IPS-20b (cell line): Measurements from ENCODE around the gene DTX1.
"Not testable (repeated sequence)": the region's sequence is repeated elsewhere in the genome, so short reads cannot be mapped to it uniquely, and the experiment has no call there.

Experiments
- H3K27ac ChIP-seq: one replicate; pipeline ENCODE4 v1.5.1; 2013; ENCODE audit warnings: low read length
- H3K27me3 ChIP-seq: 2 replicates; pipeline ENCODE4 v1.6.1; 2013; ENCODE audit warnings: mild to moderate bottlenecking, low read length, inconsistent platforms; ENCODE audit not compliant: insufficient read depth
- H3K36me3 ChIP-seq: 2 replicates; pipeline ENCODE4 v1.6.1; 2013; ENCODE audit warnings: low read depth, mild to moderate bottlenecking, inconsistent platforms, low read length, moderate library complexity; ENCODE audit not compliant: insufficient read depth
- H3K4me1 ChIP-seq: 2 replicates; pipeline ENCODE4 v1.6.1; 2013; ENCODE audit warnings: mild to moderate bottlenecking, control low read depth, inconsistent platforms, low read length, moderate library complexity; ENCODE audit not compliant: insufficient read depth
- H3K4me3 ChIP-seq: 2 replicates; pipeline ENCODE4 v1.5.1; 2013; ENCODE audit warnings: mild to moderate bottlenecking, low read length, inconsistent platforms
- H3K9ac ChIP-seq: 2 replicates; pipeline ENCODE4 v1.6.1; 2013; ENCODE audit warnings: low read depth, mild to moderate bottlenecking, inconsistent platforms, low read length, moderate library complexity
- H3K9me3 ChIP-seq: 2 replicates; pipeline ENCODE4 v1.6.1; 2013; ENCODE audit warnings: mild to moderate bottlenecking, low read depth, low read length, inconsistent platforms; ENCODE audit not compliant: insufficient read depth

Gene DTX1

GRCh38 chr12:113138826-113139225 lies 82.3 kb downstream of the DTX1 start:
- H3K27ac ChIP-seq: no peak overlapping the region
- H3K4me1 ChIP-seq: no peaks in the 10 kb centered on the region
- no peak overlapping the region for H3K4me3 ChIP-seq

GRCh38 chr12:113140706-113141105 lies 84.2 kb downstream of the DTX1 start:
- Histone ChIP-seq H3K36me3 (no peaks in the 10 kb centered on the region), H3K9ac (no peak overlapping the region), H3K27ac (no peak overlapping the region), H3K4me3 (no peak overlapping the region), H3K9me3 (no peaks in the 10 kb centered on the region), H3K4me1 (peaks cover 2% of the 10 kb centered on the region; the same call in 1 of the 2 replicates), H3K27me3 (peaks cover 11% of the 10 kb centered on the region)

More at GRCh38 chr12:113138826-113139225, 82.3 kb downstream of the DTX1 start:
- H3K27me3 ChIP-seq: peaks cover 28% of the 10 kb centered on the region
- H3K36me3 ChIP-seq: no peaks in the 10 kb centered on the region
- no peak overlapping the region for H3K9ac ChIP-seq
- H3K9me3 ChIP-seq: no peaks in the 10 kb centered on the region

- H3K27ac ChIP-seq, H3K4me3 ChIP-seq, H3K9me3 ChIP-seq, H3K36me3 ChIP-seq, H3K4me1 ChIP-seq, H3K27me3 ChIP-seq, H3K9ac ChIP-seq: not testable (repeated sequence)
These were observed 85.2 kb downstream of the DTX1 start for GRCh38 chr12:113141716-113142115.

GRCh38 chr12:113142173-113142885 lies 85.8 kb downstream of the DTX1 start:
- no peak overlapping the region for H3K27ac ChIP-seq
- H3K9ac ChIP-seq: no peak overlapping the region

GRCh38 chr12:113142886-113143332 lies 86.4 kb downstream of the DTX1 start:
- Histone ChIP-seq H3K4me3 (no peak overlapping the region), H3K27ac (no peak overlapping the region), H3K27me3 (no peaks in the 10 kb centered on the region), H3K9ac (no peak overlapping the region), H3K36me3 (no peaks in the 10 kb centered on the region), H3K4me1 (peaks cover 2% of the 10 kb centered on the region; the same call in 1 of the 2 replicates), H3K9me3 (no peaks in the 10 kb centered on the region)

More at GRCh38 chr12:113142173-113142885, 85.8 kb downstream of the DTX1 start:
- H3K4me3 ChIP-seq: no peak overlapping the region
- H3K36me3 ChIP-seq: no peaks in the 10 kb centered on the region
- no peaks in the 10 kb centered on the region for H3K27me3 ChIP-seq
- no peaks in the 10 kb centered on the region for H3K9me3 ChIP-seq
- H3K4me1 ChIP-seq: peaks cover 2% of the 10 kb centered on the region; the same call in 1 of the 2 replicates

- Histone ChIP-seq H3K9me3 (no peaks in the 10 kb centered on the region), H3K27ac (no peak overlapping the region), H3K27me3 (no peaks in the 10 kb centered on the region), H3K9ac (no peak overlapping the region), H3K36me3 (no peaks in the 10 kb centered on the region), H3K4me1 (peaks cover 2% of the 10 kb centered on the region; the same call in 1 of the 2 replicates), H3K4me3 (no peak overlapping the region)
These were observed 87.4 kb downstream of the DTX1 start for GRCh38 chr12:113143959-113144358.

GRCh38 chr12:113144806-113145205 lies 88.3 kb downstream of the DTX1 start:
- Histone ChIP-seq H3K27ac (no peak overlapping the region), H3K9me3 (no peaks in the 10 kb centered on the region), H3K4me1 (peaks cover 9% of the 10 kb centered on the region), H3K9ac (no peak overlapping the region), H3K36me3 (no peaks in the 10 kb centered on the region), H3K4me3 (no peak overlapping the region), H3K27me3 (peaks cover under 1% of the 10 kb centered on the region; the same call in 1 of the 2 replicates)

- Histone ChIP-seq H3K9me3 (no peaks in the 10 kb centered on the region), H3K36me3 (no peaks in the 10 kb centered on the region), H3K27ac (no peak overlapping the region), H3K27me3 (peaks cover 10% of the 10 kb centered on the region), H3K4me3 (no peak overlapping the region), H3K9ac (no peak overlapping the region), H3K4me1 (peaks cover 10% of the 10 kb centered on the region)
These were observed 89.4 kb downstream of the DTX1 start for GRCh38 chr12:113145720-113146551.

- H3K9me3 ChIP-seq: no peaks in the 10 kb centered on the region
- no peak overlapping the region for H3K9ac ChIP-seq
- no peak overlapping the region for H3K27ac ChIP-seq
- peaks cover 10% of the 10 kb centered on the region for H3K4me1 ChIP-seq
- peaks cover 18% of the 10 kb centered on the region for H3K27me3 ChIP-seq
- H3K4me3 ChIP-seq: no peak overlapping the region
- no peaks in the 10 kb centered on the region for H3K36me3 ChIP-seq
These were observed 90.5 kb downstream of the DTX1 start for GRCh38 chr12:113146999-113147398.
